Activated T-cell treated with anti-CD3 and anti-CD28 coated beads, Interleukin-2, amount 50 U/mL, for 72 hours (primary cell): Measurements from ENCODE around the gene EID2. TPM values are rescaled to one million over a fixed set of nuclear protein-coding genes. Genes with fewer than 3 reads are reported as not detected.

ENCODE experiments used
- ATAC-seq, 2 donors: fragments of 150-1000 bp; cut with Tn5 transposase; replicated peaks in 1 of 2; 2 replicates each; pipeline ENCODE4 v1.10.0; 2021; ENCODE audit warnings: moderate library complexity in 2 of 2, mild to moderate bottlenecking in 1 of 2
- DNase-seq, 2 donors: peaks; one replicate each; pipeline ENCODE4 v3.0.0; 2021 to 2022; ENCODE audit warnings: mixed read lengths in 1 of 2
- H3K27ac Mint-ChIP-seq: one replicate; pipeline ENCODE4 v1.8.0; 2022; ENCODE audit warnings: mild to moderate bottlenecking, moderate library complexity, mixed read lengths
- H3K27me3 Mint-ChIP-seq: one replicate; pipeline ENCODE4 v1.8.0; 2022; ENCODE audit warnings: low read depth, mixed read lengths
- H3K36me3 Mint-ChIP-seq, 2 donors: one replicate each; pipeline ENCODE4 v1.8.0; 2022; ENCODE audit warnings: mixed read lengths in 2 of 2, mild to moderate bottlenecking in 1 of 2; ENCODE audit not compliant: insufficient read depth in 2 of 2
- H3K4me1 Mint-ChIP-seq: one replicate; pipeline ENCODE4 v1.8.0; 2022; ENCODE audit warnings: low read depth, mixed read lengths
- H3K4me3 Mint-ChIP-seq, 2 donors: one replicate each; pipeline ENCODE4 v1.8.0; 2022; ENCODE audit warnings: mild to moderate bottlenecking in 2 of 2, mixed read lengths in 2 of 2, moderate library complexity in 2 of 2
- H3K9me3 Mint-ChIP-seq, 2 donors: one replicate each; pipeline ENCODE4 v1.8.0; 2022; ENCODE audit warnings: mixed read lengths in 2 of 2
- total RNA-seq, 2 donors: library from RNA; stranded (reverse); gene quantifications; one replicate each; pipeline ENCODE4 v1.2.3, GENCODE V29; 2022

The EID2 gene
- total RNA-seq, 2 donors from 2014 or later: 15.3 to 16.0 TPM

GRCh38 chr19:39525205-39525604 lies 14.8 kb downstream of the EID2 start:
- Mint-ChIP-seq H3K36me3 (peaks cover 0 to 8% of the 10 kb centered on the region in 2 donors), H3K27ac (no peak overlapping the region), H3K9me3 (no peaks in the 10 kb centered on the region), H3K27me3 (no peaks in the 10 kb centered on the region), H3K4me3 (no peak overlapping the region), H3K4me1 (peaks cover 13% of the 10 kb centered on the region)
- DNase-seq: no peak
- no peak for ATAC-seq

- no peaks in the 10 kb centered on the region for H3K9me3 Mint-ChIP-seq
- DNase-seq: no peak
- no peak overlapping the region for H3K27ac Mint-ChIP-seq
- H3K36me3 Mint-ChIP-seq: peaks cover 0 to 8% of the 10 kb centered on the region in 2 donors
- H3K4me3 Mint-ChIP-seq: no peak overlapping the region
- H3K4me1 Mint-ChIP-seq: peaks cover 10% of the 10 kb centered on the region
- no peaks in the 10 kb centered on the region for H3K27me3 Mint-ChIP-seq
- no peak for ATAC-seq
Observed at GRCh38 chr19:39524495-39524894, 15.5 kb downstream of the EID2 start.

GRCh38 chr19:39520541-39521484 lies 19.1 kb downstream of the EID2 start:
- ATAC-seq: no peak
- H3K4me1 Mint-ChIP-seq: peaks cover 11% of the 10 kb centered on the region
- peaks cover 24% of the 10 kb centered on the region for H3K27me3 Mint-ChIP-seq
- no peak overlapping the region for H3K27ac Mint-ChIP-seq
- no peak for DNase-seq
- no peaks in the 10 kb centered on the region for H3K9me3 Mint-ChIP-seq
- no peak overlapping the region for H3K4me3 Mint-ChIP-seq
- peaks cover 1 to 3% of the 10 kb centered on the region in 2 donors for H3K36me3 Mint-ChIP-seq

GRCh38 chr19:39518975-39519374 lies 21.0 kb downstream of the EID2 start:
- Mint-ChIP-seq H3K4me3 (no peak overlapping the region), H3K36me3 (peaks cover 0 to 3% of the 10 kb centered on the region in 2 donors), H3K27me3 (peaks cover 41% of the 10 kb centered on the region), H3K27ac (no peak overlapping the region), H3K9me3 (no peaks in the 10 kb centered on the region), H3K4me1 (peaks cover 14% of the 10 kb centered on the region)
- DNase-seq: no peak
- no peak for ATAC-seq

- no peaks in the 10 kb centered on the region for H3K9me3 Mint-ChIP-seq
- peaks cover 46% of the 10 kb centered on the region for H3K27me3 Mint-ChIP-seq
- peaks cover 14% of the 10 kb centered on the region for H3K4me1 Mint-ChIP-seq
- no peak overlapping the region for H3K4me3 Mint-ChIP-seq
- DNase-seq: no peak
- H3K36me3 Mint-ChIP-seq: peaks cover 0 to 3% of the 10 kb centered on the region in 2 donors
- H3K27ac Mint-ChIP-seq: no peak overlapping the region
- ATAC-seq: no peak
Observed at GRCh38 chr19:39518458-39518857, 21.5 kb downstream of the EID2 start.

GRCh38 chr19:39517432-39517831 lies 22.5 kb downstream of the EID2 start:
- ATAC-seq (no peak), DNase-seq (no peak)
- Mint-ChIP-seq H3K27ac (no peak overlapping the region), H3K9me3 (no peaks in the 10 kb centered on the region), H3K4me3 (no peak overlapping the region), H3K36me3 (peaks cover 0 to 3% of the 10 kb centered on the region in 2 donors), H3K4me1 (peaks cover 14% of the 10 kb centered on the region), H3K27me3 (peaks cover 46% of the 10 kb centered on the region)

- Mint-ChIP-seq H3K9me3 (no peaks in the 10 kb centered on the region), H3K27ac (no peak overlapping the region), H3K36me3 (peaks cover 0 to 3% of the 10 kb centered on the region in 2 donors), H3K4me1 (peaks cover 14% of the 10 kb centered on the region), H3K4me3 (peak overlapping the region; percentile 35 to 82), H3K27me3 (peaks cover 46% of the 10 kb centered on the region)
- DNase-seq (no peak), ATAC-seq (no peak)
Observed at GRCh38 chr19:39516270-39516669, 23.7 kb downstream of the EID2 start.

GRCh38 chr19:39515551-39516191 lies 24.3 kb downstream of the EID2 start:
- peak in 1 of 2 donors; percentile 43 for ATAC-seq
- H3K4me1 Mint-ChIP-seq: peaks cover 14% of the 10 kb centered on the region
- H3K9me3 Mint-ChIP-seq: no peaks in the 10 kb centered on the region
- peak overlapping the region; percentile 66 to 82 for H3K4me3 Mint-ChIP-seq
- H3K27ac Mint-ChIP-seq: no peak overlapping the region
- H3K27me3 Mint-ChIP-seq: peaks cover 46% of the 10 kb centered on the region
- DNase-seq: peak in 1 of 2 donors; percentile 29
- peaks cover 0 to 3% of the 10 kb centered on the region in 2 donors for H3K36me3 Mint-ChIP-seq

- peaks cover 2 to 3% of the 10 kb centered on the region in 2 donors for H3K36me3 Mint-ChIP-seq
- peak; percentile 58 to 60 for ATAC-seq
- peaks cover 14% of the 10 kb centered on the region for H3K4me1 Mint-ChIP-seq
- no peak within 1 kb of the TSS for H3K27ac Mint-ChIP-seq
- H3K27me3 Mint-ChIP-seq: peaks cover 46% of the 10 kb centered on the region
- DNase-seq: peak; percentile 29 to 32
- H3K4me3 Mint-ChIP-seq: peak within 1 kb of the TSS; percentile 74 to 82
- H3K9me3 Mint-ChIP-seq: no peaks in the 10 kb centered on the region
Observed at GRCh38 chr19:39514840-39515550, 25.0 kb downstream of the EID2 start, which contains the start of gene SELENOV. TSS of gene SELENOV (plus strand) at chr19:39515139. CDS start at chr19:39515213, 74 bp downstream.

GRCh38 chr19:39512988-39513387 lies 27.0 kb downstream of the EID2 start:
- Mint-ChIP-seq H3K4me3 (no peak overlapping the region), H3K4me1 (peaks cover 18% of the 10 kb centered on the region), H3K36me3 (peaks cover 2 to 3% of the 10 kb centered on the region in 2 donors), H3K27ac (peak overlapping the region; percentile 55), H3K9me3 (no peaks in the 10 kb centered on the region), H3K27me3 (peaks cover 55% of the 10 kb centered on the region)
- ATAC-seq (no peak), DNase-seq (no peak)

- Mint-ChIP-seq H3K27me3 (peaks cover 53% of the 10 kb centered on the region), H3K27ac (no peak overlapping the region), H3K4me1 (peaks cover 17% of the 10 kb centered on the region), H3K9me3 (no peaks in the 10 kb centered on the region), H3K36me3 (peaks cover 0 to 8% of the 10 kb centered on the region in 2 donors), H3K4me3 (no peak overlapping the region)
- no peak for DNase-seq
- ATAC-seq: no peak
Observed at GRCh38 chr19:39509233-39509632, 30.7 kb downstream of the EID2 start.

- Mint-ChIP-seq H3K4me3 (peak overlapping the region in 1 of 2 donors; percentile 94), H3K27ac (no peak overlapping the region), H3K27me3 (peaks cover 53% of the 10 kb centered on the region), H3K36me3 (peaks cover 0 to 8% of the 10 kb centered on the region in 2 donors), H3K4me1 (peaks cover 17% of the 10 kb centered on the region), H3K9me3 (no peaks in the 10 kb centered on the region)
- ATAC-seq: no peak
- DNase-seq: no peak
Observed at GRCh38 chr19:39508629-39509028, 31.3 kb downstream of the EID2 start.
